OCI-M2 (cell line): Measurements from ENCODE around the gene ARHGAP26.

Experiments used
- DNase-seq: peaks from one replicate; lab custom pipeline; 2025; ENCODE audit not compliant: unreplicated experiment; lab: John Stamatoyannopoulos, UW

Gene ARHGAP26

DNA sequence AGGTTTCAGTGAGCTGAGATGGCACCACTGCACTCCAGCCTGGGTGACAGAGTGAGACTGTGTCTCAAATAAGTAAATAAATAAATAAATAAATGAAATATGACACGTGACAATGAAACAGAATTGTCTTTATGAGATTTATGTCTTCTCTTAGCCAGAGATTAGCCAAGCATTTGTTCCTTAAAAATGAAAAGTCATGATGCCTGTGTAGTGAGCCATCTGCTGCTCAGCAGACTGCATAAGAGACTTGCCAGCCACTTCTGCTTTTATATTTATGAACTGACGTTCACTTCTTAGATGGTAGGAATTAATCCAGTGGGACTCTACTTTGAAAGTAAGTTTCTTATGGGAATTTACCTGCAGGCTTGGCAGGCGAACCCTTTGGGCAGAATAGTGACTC is 405.9 kb downstream of the ARHGAP26 start:
- no peak for DNase-seq

DNA sequence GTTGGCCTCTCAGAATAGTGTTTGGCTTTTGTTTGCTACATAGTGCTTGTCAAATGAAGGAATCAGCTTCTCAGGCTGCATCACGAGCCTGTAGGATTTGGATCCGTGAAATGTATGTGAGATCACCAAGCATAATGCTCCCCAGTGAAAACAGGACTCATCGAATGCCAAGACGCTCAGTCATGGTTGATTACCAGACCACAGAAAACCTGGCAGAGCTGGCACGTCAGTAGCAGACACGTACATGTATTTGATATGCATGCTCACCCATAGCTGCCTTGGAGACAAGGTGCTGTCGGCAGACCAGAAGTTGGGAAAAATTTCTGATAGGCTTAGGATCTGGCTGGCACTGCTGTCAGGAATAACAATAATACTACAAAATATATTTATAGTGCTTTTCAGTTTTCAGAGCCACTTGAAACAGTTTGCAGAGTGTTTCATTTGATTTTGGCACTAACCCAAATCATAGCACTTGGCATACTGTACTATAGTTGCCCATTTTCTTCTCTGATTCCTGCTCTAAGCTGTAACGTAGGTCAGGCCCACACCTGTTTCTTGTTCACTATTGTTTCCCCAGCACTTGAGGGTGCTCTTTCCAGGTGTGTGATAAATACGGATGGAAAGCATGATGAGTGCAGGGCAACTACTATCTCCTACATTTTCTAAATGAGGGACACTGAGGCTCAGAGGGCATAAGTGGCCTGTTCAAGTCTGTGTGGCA is 407.2 kb downstream of the ARHGAP26 start:
- no peak for DNase-seq

DNA sequence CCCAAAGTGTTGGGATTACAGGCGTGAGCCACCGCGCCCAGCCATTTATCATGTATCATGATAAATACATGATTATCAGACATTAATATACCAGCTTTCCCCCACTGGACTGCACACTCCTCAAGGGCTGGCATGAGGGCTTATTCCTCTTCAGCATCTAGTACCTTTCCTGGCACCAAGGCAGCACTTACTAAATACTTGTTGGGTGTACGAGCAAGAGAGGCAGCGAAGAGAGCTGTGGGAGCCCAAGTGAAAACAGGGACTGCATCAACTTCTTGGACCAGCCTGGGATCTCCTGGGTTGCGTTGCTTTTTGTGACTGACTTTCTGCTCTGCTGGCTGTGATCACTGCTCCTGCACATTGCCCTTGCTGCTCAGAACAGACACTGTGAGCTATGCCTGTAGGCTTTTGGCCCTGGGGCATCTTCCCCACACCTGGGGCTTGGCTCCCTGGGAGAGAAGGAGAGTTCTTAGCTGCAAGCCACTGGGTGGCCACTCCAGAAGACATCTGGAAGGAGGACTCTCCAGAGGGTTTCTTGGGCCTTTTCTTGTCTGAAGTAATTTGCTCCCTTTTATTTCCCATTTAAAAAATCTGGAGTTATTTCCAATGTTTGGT is 409.1 kb downstream of the ARHGAP26 start:
- no peak for DNase-seq

DNA sequence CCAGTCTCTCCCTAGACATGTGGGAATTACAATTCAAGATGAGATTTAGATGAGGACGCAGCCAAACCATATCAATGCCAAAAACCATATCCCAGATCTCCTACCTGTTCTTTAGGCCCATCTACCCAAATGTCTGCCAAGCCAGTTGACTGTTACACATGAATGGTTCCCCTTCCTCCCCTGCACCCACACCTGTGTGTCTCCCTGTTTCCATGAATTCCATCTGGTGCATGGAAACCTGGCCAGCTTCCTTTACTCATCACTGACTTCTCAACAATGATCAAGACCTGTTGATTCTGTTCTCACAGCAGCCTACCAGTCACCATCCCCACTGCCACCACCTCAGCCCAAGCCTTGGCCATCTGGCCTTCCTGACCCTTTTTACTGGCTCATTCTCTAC is 410.6 kb downstream of the ARHGAP26 start:
- no peak for DNase-seq

DNA sequence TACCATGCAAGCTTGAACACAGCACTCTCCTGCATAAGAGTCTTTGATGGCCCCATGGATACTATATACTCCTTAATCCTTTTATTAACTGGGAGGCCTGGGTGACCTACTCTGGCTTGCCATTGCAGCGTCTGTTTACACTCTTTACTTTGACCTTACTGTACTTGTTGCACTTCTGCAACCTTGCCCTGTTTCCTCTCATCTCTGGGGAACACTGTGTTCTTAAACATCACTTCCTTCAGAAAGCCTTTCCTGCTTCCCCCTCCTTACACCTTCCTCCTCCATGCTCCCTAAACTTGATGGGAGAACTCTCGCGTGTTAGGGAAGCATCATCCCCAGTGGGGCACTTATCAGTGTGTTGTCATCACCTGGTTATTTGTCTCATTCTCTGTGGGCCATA is 411.0 kb downstream of the ARHGAP26 start:
- DNase-seq = no peak

DNA sequence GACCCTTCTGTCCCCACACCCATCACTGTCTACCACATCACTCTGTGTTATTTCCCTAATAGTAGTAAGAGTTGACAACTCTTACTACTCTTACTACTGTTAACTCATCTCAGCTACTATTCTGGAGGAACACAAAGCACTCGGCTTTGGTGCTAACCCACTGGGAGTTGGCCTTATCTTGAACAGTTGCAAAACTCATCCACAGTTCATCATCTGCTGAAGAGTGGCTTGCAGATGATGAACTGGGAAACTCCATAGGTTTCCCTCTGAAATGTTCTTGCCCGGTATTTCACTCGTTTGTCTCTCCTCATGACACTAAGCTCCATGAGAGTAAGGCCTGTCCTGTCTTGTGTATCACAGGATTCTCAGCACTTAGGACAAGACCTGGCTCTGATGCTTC is 411.9 kb downstream of the ARHGAP26 start:
- DNase-seq = no peak

DNA sequence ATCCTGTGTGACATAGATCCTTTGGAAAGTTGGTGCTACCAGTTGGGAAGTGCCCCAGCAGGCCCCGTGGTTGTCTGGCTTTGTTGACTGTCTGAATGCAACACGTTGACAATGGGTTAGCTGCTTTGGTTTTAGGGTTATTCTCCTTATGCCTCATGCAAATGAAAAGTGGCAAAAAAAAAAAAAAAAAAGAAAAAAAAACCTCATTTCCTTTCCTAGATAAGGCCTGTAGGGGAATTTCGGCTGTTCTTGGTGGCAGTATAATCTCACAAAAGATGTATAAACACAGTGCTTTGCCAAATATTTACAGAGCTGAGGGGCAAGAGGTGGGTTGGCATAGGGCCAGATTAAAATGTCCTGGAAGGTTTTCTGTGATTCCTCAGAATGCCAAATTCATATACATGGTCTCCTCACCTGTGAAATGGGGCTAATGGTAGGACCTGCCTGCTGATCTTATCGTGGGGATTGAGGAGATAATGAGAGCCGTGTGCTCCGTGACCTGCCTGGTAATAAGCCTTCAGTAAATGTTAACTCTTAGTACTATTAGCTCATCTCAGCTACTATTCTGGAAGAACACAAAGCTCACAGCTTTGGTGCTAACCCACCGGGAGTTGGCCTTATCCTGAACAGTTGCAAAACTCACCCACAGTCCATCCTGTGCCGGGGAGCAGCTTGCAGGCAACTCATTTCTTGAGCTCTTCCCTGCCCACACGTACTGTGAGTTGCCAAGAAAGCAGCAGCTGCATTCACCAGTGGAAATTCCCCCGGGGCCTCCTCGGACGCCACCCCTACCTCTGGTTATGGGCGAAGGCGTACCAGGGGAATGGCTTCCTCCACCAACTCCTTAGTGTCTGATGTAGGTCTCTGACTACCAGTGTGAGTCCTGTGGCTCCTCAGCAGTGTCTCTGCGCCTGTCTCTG is 413.0 kb downstream of the ARHGAP26 start:
- DNase-seq = no peak

DNA sequence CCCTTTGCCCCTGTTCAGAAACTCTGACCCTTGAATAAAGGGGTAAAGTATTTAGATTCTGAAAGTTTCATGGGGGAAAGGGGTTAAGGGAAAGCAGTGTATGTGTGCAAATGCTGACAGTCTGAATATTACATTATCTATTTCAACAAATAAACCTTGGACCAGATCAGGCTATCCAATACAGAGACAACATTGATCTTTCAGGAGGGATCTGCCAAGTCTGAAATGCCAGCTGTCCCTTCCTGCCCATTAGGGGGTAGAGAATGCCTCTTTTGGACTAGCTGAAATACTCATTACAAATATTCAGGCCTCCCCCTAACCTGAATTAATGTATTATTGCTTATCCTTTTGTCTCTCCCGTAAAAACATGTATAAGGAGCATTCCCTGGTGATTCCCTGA is 413.8 kb downstream of the ARHGAP26 start:
- DNase-seq = no peak

DNA sequence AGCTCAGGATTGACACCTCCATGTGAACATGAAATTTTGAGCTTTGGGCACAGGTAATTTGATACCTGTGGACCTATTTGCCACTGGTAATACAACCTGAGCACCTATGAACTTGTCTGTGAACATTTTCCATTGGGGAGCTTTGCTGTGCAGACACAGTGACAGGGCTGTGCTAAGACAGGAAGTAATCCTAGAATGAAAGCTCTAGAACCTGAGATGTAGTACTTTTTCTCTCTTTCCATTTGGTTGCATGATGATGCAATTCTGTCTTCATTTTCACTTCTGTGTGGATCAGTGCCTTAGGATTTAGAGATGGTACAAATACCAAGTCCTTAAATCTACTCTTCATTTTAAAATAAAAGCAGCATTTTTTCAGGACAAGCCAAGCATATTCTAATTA is 416.4 kb downstream of the ARHGAP26 start:
- no peak for DNase-seq

DNA sequence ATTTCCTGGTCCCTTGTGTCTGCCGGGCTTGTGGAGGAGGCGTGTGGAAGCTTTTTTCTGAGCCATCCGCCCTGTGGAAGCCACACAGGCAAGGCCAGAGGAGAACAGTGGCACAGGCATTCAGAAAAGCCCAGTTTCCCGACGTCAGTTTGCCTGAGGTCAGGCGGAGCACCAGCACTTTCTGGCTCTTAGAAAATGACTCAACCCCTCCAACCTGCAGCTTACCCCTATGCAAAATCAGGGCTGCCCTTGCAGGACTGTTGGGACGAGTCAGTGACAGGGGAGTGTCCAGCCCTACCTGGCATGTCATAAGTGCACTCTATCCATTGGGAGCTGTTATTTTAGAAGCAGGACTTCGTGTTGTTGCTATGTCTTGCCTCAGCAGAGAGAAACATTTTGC is 417.3 kb downstream of the ARHGAP26 start:
- DNase-seq = no peak

DNA sequence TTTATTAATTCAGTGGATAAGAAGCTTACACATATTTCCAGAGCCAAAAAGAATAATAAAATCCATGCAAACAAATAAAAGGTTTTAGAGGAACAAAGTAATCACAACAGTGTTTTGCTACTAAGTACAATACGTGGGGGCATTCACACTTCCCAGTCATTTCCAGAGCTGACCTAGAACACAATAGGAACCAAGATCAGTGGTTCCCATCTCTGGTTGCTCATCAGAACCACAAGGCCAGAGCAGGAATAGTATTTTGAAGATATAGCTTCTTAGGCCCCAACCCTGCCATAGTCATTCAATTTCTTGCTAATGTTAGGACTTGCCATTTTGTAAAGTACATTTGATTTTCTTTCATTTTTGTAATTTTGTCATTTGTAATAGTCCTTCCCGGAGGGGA is 417.9 kb downstream of the ARHGAP26 start:
- DNase-seq = no peak

DNA sequence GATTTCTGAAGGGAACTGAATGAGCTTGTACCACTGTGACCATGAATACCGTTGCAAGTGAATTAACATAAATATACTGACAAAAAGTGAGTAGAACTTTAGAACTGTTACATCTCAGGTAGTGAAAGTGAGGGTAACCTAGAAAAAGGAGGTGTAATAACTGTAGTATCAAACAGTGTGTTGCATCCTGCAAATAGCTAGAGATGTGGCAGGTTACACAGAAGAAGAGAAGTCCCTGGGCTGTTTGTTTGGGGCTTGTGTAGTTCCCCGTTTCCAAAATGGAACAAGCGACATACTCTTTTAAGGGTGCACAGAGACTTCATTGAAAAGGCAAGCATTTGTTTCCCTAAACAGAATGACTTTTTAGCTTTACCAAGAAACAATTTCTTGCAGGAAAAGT is 418.5 kb downstream of the ARHGAP26 start:
- DNase-seq = no peak

DNA sequence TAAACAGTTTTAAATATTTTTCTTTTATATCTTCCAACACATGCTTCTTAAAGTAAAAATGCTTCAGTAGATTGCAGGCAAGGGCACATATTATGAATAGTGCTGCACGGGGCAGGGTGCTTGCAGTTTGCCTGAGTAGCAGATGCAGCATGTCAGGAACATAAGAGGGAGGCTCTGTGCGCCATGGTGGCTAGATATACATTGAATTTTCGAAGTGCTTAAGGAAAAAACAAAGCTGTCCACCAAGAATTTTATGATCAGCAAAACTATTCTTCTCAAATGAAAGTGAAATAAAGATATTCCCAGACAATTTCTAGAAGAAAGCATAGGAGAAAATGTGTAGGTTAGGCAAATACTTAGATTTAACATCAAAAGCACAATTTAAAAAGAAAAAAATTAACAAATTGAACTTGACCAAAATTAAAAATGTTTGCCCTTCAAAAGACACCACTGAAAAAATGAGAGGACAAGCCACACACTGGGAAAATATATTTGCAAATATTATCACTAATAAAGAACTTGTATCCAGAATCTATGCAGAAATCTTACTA is 420.2 kb downstream of the ARHGAP26 start:
- no peak for DNase-seq

DNA sequence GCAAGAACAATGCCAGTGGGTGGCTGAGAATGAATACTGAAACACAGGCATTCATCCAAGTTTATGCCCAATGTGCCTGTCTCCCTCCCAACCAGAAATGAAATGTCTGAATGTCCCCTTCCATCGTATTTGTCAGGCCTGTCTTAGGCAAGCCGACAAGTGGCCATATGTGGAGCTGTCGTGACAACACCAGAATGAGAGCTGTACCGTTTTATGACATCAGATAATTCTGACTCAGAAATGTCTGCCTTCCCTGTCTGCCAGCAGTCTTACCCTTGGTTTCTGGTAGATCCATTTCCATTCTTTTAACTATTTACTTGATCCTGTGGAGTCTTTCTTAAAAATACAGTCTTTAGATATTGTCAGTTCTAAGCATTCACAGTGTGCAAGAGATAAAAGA is 421.5 kb downstream of the ARHGAP26 start:
- no peak for DNase-seq

DNA sequence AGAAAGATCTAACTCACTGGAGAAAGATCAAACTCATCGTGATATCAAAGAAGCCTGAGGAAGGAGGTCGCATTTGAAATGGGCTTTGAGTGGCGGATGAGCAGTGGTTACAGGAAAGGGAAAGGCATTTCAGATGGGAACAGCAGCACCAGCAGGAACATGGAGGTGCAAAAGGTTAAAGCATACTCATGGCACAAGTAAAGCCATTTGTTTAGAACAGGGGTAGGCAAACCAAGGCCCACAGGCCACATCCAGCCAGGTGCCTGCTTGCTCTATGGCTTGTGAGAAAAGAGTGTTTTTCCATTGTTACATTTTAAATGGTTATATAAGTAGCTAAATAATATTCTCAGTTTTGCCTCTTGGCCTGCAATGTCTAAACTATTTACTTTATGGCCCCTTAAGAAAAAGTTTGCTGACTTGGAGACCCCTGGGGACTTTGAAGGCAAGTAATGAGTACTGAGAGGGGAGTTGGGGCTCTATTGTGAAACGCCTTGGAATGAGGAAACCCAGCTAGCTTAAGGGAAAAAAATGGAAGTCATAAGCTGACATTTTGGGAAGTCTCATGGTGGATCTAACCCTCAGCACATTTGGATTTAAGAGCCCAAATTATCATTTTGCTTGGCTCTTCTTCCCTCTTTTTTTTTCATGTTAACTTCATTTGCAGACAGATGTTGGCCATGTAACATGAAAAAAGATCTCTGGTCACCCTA is 422.2 kb downstream of the ARHGAP26 start:
- no peak for DNase-seq

DNA sequence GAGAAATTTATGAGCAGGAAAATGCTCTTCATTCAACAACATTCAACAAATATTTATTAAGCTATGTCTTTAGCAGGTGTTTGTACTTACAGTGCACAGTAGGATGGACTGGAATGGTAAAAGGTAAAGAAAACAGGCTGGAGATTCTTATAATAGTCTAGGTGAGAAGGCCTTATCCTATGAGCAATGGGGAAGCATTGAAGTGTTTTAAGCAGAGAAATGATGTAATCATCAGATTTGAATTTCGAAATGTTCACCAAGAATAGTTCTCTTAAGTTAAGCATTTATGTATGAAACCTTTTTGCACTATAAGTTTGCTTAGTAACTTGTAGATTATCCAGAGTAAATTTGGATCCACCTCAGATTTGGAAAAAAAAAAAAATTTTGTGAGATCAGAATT is 424.0 kb downstream of the ARHGAP26 start:
- DNase-seq = no peak

DNA sequence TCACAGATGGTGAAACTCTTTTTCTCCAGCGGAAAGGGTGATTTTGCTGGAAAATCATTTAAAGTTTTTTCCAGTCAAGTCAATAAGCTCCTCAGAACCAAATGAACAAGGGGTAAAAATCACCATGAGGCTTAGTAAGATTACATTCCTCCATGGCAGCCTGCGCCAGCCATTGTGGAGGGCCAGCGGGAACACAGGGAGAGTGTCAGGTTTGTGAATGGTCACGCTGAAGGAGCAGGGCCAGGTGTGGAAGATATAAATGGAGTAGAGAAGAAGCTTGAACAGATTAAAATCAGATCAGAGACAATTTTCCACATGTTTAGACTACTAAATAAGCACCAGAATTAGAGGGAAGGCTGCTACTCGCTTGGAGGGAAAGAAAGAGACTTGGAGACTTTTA is 424.5 kb downstream of the ARHGAP26 start:
- no peak for DNase-seq

DNA sequence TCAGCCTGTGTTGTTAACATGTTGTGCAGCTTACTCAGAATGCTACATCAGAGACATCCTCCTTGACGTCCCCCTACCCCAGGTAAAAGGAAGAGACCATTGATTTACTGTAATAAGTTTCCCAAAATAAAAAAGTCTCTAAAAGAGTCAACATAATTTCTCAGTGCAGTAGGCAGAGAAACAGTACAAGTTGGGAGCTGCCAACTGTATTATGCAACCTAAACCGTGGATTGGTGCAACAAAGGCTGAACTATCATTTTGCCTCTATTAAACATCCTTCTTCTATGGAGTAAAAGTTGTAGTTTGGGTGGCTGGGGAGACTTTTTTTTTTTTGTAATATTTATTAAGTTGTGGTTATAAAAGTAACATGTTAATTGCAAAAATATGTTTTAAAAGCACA is 425.3 kb downstream of the ARHGAP26 start:
- no peak for DNase-seq

DNA sequence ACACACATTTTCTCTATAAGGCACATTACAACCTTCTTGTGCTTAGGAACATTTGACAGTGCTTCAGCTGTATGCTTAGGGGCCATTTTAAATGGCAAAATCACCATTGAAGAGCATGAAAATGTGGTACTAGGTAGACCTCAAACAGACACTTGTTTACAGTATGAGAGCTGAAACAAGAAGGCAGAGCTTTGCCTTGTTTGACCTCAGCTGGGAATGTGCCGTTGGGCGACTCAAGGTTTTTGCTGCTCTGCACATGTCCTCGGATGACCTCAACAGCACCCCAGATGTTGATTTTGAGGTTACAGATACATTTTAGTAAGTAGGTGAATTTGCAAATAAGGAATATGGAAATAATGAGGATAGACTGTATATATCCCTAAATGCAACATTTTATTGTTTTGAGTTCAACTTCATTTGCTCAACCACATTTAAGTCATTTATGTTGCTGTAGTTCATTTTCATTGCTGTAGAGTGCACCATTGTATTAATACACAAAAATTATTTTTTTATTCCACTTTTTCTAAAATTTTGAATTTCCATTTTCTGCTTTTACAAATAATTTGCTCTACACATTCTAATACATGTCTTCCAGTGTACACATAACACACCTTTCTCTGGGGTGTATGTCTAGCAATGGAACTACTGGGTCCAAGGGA is 426.6 kb downstream of the ARHGAP26 start:
- DNase-seq = no peak

DNA sequence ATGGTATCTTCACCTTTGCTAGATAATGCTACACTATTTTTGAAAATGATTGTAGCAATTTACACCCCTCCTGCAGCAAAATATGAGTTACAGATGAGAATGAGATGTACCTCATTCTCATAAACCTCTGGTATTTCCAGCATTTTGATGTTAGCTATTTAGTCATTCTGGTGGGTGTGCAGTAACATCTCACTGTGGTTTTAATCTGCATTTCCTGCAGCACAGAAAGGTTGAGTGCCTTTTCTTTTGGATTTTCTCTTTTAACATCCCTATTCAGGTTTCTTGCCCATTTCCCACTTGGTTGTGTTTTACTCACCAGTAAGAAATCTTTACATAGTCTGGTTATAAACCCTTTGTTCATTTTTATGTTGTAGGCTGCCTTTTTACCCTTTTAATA is 427.1 kb downstream of the ARHGAP26 start:
- no peak for DNase-seq

DNA sequence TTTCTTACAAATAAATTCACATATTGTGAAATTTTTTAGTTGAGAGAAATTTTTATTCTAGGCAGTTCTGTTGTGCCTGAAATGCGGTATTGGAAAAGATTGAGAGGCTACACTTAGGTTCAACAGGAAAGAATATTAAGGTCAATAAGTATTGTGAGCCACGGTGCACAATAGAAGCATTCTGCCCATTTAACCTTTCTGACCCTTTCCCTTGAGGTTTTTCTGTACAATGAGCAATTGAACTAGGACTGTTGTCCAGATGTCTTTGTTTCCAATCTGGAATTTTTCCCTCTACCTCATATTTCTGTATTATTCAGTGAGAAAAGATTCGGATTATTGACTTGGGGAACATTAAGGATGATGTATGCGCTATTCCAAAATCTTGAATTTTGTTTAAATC is 428.2 kb downstream of the ARHGAP26 start:
- DNase-seq = no peak
